Measurements from ENCODE around the gene KRT33A.

Gene KRT33A

GRCh38 chr17:41329279-41329948 is 21.2 kb downstream of the KRT33A start:
- no peak for DNase-seq (ENCODE audit: low read depth)

- DNase-seq (ENCODE audit: low read depth), result no peak
Observed at GRCh38 chr17:41328207-41328606, 22.4 kb downstream of the KRT33A start.

- DNase-seq (ENCODE audit: low read depth), result no peak
Observed at GRCh38 chr17:41327411-41328120, 23.1 kb downstream of the KRT33A start.

- peak; percentile 42 for DNase-seq (ENCODE audit: low read depth)
Observed at GRCh38 chr17:41326173-41327145, 24.2 kb downstream of the KRT33A start.

GRCh38 chr17:41325611-41326010 is 25.0 kb downstream of the KRT33A start:
- DNase-seq (ENCODE audit: low read depth), result no peak

- no peak for DNase-seq (ENCODE audit: low read depth)
Observed at GRCh38 chr17:41325126-41325525, 25.5 kb downstream of the KRT33A start.

GRCh38 chr17:41324180-41325075 is 26.2 kb downstream of the KRT33A start:
- DNase-seq (ENCODE audit: low read depth), result no peak

- DNase-seq (ENCODE audit: low read depth), result no peak
Observed at GRCh38 chr17:41322903-41323895, 27.4 kb downstream of the KRT33A start.

GRCh38 chr17:41322094-41322902 is 28.3 kb downstream of the KRT33A start:
- no peak for DNase-seq (ENCODE audit: low read depth)

GRCh38 chr17:41318231-41318630 is 32.4 kb downstream of the KRT33A start:
- no peak for DNase-seq (ENCODE audit: low read depth)

GRCh38 chr17:41315814-41316445 is 34.7 kb downstream of the KRT33A start:
- DNase-seq (ENCODE audit: low read depth), result no peak

GRCh38 chr17:41315204-41315794 is 35.3 kb downstream of the KRT33A start, which contains the start of gene KRTAP17-1:
KRTAP17-1 (minus strand) TSS chr17:41315710; CDS start chr17:41315650, 60 bp downstream.
- DNase-seq (ENCODE audit: low read depth), result no peak

GRCh38 chr17:41311111-41311510 is 39.5 kb downstream of the KRT33A start:
- DNase-seq (ENCODE audit: low read depth), result no peak

- DNase-seq (ENCODE audit: low read depth), result peak; percentile 60
Observed at GRCh38 chr17:41308918-41309359, 41.7 kb downstream of the KRT33A start, which contains the start of gene KRTAP16-1. KRTAP16-1 (minus strand) TSS chr17:41309309; CDS start chr17:41309253, 56 bp downstream.

GRCh38 chr17:41308251-41308917 is 42.2 kb downstream of the KRT33A start:
- peak; percentile 87 for DNase-seq (ENCODE audit: low read depth)

- DNase-seq (ENCODE audit: low read depth), result no peak
Observed at GRCh38 chr17:41307647-41308046, 43.0 kb downstream of the KRT33A start.

- no peak for DNase-seq (ENCODE audit: low read depth)
Observed at GRCh38 chr17:41304091-41304490, 46.5 kb downstream of the KRT33A start.

GRCh38 chr17:41302981-41303380 is 47.6 kb downstream of the KRT33A start:
- no peak for DNase-seq (ENCODE audit: low read depth)
